ENCODE measurements around the gene ARHGAP12.

ARHGAP12 gene

DNA sequence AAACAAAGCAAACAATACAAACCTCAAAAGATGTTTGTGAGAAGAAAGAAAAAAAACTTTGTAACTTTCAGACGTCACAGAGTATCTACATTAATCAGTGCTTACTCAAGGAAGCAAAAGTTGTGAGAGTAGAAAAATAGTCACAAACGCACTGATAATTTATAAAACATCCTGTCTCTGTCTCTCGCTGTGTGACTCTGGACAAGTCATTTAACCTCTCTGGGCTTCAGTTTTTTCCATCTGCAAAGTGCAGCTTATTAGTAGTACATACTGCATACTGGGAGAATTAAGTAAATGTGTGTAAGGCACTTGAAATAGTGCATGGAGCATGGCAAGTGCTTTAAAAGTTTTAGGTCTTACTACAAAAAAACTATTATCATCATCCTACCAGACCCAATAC lies 3.8 kb downstream of the ARHGAP12 start:
- TF ChIP-seq GATA2 (IDR thresholded peaks at IDR 0.05; ENCODE audit: low read depth, low read length) (no peak), GATA3 (IDR thresholded peaks at IDR 0.05; ENCODE audit: low read depth, low read length) (no peak)

GRCh38 chr10:31923389-31923788 lies 5.2 kb downstream of the ARHGAP12 start:
- TF ChIP-seq GATA2 (IDR thresholded peaks at IDR 0.05; ENCODE audit: low read depth, low read length) (no peak), GATA3 (IDR thresholded peaks at IDR 0.05; ENCODE audit: low read depth, low read length) (no peak)

- TF ChIP-seq GATA2 (IDR thresholded peaks at IDR 0.05; ENCODE audit: low read depth, low read length) (no peak), GATA3 (IDR thresholded peaks at IDR 0.05; ENCODE audit: low read depth, low read length) (no peak)
These were observed 7.6 kb downstream of the ARHGAP12 start for GRCh38 chr10:31921031-31921430.

- no peak for TF ChIP-seq GATA2 (IDR thresholded peaks at IDR 0.05; ENCODE audit: low read depth, low read length)
- no peak for TF ChIP-seq GATA3 (IDR thresholded peaks at IDR 0.05; ENCODE audit: low read depth, low read length)
These were observed 8.1 kb downstream of the ARHGAP12 start for GRCh38 chr10:31920538-31920937.

DNA sequence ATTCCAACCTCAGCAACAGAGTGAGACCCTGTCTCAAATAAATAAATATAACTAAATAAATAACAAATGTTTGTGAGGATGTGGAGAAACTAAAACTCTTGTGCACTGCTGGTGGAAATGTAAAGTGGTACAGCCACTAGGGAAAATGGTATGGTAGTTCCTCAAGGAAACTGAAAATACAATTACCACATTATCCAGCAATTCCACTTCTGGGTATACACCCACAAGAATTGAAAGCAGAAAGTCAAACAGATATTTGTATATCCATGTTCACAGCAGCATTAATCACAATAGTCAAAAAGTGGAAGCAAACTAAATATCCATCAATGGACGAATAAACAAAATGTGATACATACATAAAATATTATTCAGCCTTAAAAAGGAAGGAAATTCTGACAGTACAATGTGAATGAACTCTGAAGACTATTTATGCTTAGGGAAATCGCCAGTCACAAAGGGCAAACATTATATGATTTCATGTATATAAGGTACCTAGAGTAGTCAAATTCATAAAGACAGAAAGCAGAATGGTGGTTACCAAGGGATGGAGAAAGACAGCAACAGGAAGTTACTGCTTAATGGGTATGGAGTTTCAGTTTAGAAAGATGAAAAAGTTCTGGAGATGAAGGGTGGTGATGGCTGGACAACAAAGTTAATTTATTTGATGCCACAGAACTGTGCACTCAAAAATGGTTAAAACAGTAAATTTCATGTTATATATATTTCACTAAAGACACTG lies 9.8 kb downstream of the ARHGAP12 start:
- TF ChIP-seq GATA3 (IDR thresholded peaks at IDR 0.05; ENCODE audit: low read depth, low read length) = no peak
- TF ChIP-seq GATA2 (IDR thresholded peaks at IDR 0.05; ENCODE audit: low read depth, low read length) = no peak

DNA sequence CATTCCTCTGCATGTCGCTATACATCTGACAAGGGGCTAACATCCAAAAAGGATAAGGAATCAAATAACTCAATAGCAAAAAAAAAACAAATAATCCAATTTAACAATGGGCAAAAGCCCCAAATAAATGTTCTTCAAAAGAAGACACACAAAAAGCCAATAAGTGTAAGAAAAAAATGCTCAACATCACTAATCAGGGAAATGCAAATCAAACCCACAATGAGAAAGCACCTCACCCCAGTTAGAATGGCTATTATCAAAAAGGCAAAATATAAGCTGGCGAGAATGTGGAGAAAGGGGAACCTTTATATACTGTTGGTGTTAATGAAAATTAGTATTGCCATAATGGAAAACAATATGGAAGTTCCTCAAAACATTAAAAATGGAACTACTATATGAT lies 14.3 kb downstream of the ARHGAP12 start:
- TF ChIP-seq GATA2 (IDR thresholded peaks at IDR 0.05; ENCODE audit: low read depth, low read length) (no peak), GATA3 (IDR thresholded peaks at IDR 0.05; ENCODE audit: low read depth, low read length) (no peak)

- TF ChIP-seq GATA3 (IDR thresholded peaks at IDR 0.05; ENCODE audit: low read depth, low read length) (no peak), GATA2 (IDR thresholded peaks at IDR 0.05; ENCODE audit: low read depth, low read length) (no peak)
These were observed 15.5 kb downstream of the ARHGAP12 start for GRCh38 chr10:31912898-31913850.

GRCh38 chr10:31912289-31912688 lies 16.3 kb downstream of the ARHGAP12 start:
- TF ChIP-seq GATA3 (IDR thresholded peaks at IDR 0.05; ENCODE audit: low read depth, low read length) = no peak
- no peak for TF ChIP-seq GATA2 (IDR thresholded peaks at IDR 0.05; ENCODE audit: low read depth, low read length)

GRCh38 chr10:31910016-31910415 lies 18.6 kb downstream of the ARHGAP12 start:
- TF ChIP-seq GATA2 (IDR thresholded peaks at IDR 0.05; ENCODE audit: low read depth, low read length) = no peak
- no peak for TF ChIP-seq GATA3 (IDR thresholded peaks at IDR 0.05; ENCODE audit: low read depth, low read length)

- TF ChIP-seq GATA2 (IDR thresholded peaks at IDR 0.05; ENCODE audit: low read depth, low read length) = no peak
- no peak for TF ChIP-seq GATA3 (IDR thresholded peaks at IDR 0.05; ENCODE audit: low read depth, low read length)
These were observed 20.5 kb downstream of the ARHGAP12 start for GRCh38 chr10:31908157-31908556.

DNA sequence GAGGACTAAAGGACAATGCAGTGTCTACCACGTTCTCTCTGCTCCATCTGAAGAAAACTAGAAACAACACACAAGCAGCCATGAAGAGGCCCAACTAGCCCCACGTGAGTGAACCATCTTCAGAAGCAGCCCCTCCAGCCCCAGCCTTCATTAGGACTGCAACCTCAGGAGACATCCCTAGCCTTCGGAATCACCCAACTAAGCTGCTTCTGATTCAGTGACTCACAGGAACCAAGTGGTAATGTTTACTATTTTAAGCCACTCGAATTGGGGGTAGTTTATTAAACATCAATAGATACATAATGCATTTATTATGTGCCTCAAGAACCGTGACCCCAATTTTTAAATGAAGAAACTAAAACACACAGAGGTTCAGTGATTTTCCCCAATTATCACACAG lies 22.6 kb downstream of the ARHGAP12 start:
- TF ChIP-seq GATA2 (IDR thresholded peaks at IDR 0.05; ENCODE audit: low read depth, low read length) (no peak), GATA3 (IDR thresholded peaks at IDR 0.05; ENCODE audit: low read depth, low read length) (no peak)

- TF ChIP-seq GATA3 (IDR thresholded peaks at IDR 0.05; ENCODE audit: low read depth, low read length) (no peak), GATA2 (IDR thresholded peaks at IDR 0.05; ENCODE audit: low read depth, low read length) (no peak)
These were observed 23.0 kb downstream of the ARHGAP12 start for GRCh38 chr10:31905586-31905985.

DNA sequence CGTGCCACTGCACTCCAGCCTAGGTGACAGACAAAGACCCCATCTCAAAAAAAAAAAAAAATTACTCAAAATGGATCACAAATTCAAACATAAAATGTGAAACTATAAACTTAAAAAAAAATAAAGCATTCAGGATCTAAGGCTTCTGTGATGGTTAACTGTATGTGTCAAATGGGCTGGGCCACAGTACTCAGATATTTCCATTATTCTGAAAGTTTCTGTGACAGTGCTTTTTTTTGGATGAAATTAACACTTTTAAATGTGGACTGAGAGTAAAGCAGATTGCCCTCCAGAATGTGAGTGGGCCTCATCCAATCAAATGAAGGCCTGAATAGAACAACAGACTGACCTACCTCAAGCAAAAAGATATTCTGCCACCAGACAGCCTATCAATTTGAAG lies 26.0 kb downstream of the ARHGAP12 start:
- TF ChIP-seq GATA3 (IDR thresholded peaks at IDR 0.05; ENCODE audit: low read depth, low read length) = no peak
- no peak for TF ChIP-seq GATA2 (IDR thresholded peaks at IDR 0.05; ENCODE audit: low read depth, low read length)

GRCh38 chr10:31897506-31897905 lies 31.1 kb downstream of the ARHGAP12 start:
- no peak for TF ChIP-seq GATA3 (IDR thresholded peaks at IDR 0.05; ENCODE audit: low read depth, low read length)
- no peak for TF ChIP-seq GATA2 (IDR thresholded peaks at IDR 0.05; ENCODE audit: low read depth, low read length)

DNA sequence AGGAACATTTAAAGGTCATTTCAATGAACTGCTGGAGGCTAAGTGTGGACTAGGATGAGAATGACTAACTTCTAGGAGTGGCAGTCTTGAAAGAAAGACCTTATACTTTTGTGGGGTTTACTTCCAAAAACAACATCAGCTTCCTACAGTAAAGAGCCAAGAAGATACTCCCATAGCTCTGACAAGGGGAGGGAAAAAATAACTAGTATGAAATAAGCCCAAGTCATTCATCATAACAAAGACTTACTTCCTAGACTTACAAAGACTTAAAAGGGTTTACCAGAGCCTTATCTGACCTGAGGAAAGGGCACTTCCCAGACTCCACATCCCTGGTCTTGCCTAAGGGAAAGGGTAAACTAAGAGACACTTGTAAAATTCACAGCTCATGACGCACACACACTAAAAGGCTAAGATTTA lies 31.7 kb downstream of the ARHGAP12 start:
- TF ChIP-seq GATA2 (IDR thresholded peaks at IDR 0.05; ENCODE audit: low read depth, low read length) (no peak), GATA3 (IDR thresholded peaks at IDR 0.05; ENCODE audit: low read depth, low read length) (no peak)
